ENCODE measurements around the gene MAP4K3.

Gene MAP4K3

GRCh38 chr2:39380525-39381150 is 56.4 kb downstream of the MAP4K3 start:
- ChIA-PET POLR2A (no interaction called here), CTCF (interaction anchor here (0.7 to 5.8 kb wide), 16 partner anchors 8 to 399 kb away, joined by 3 to 38 read pairs (median 4); no protein-coding TSS in a partner anchor)
- no peak for DNase-seq (ENCODE audit: extremely low spot score)
- no peak for TF ChIP-seq CTCF (IDR thresholded peaks at IDR 0.05; ENCODE audit: control extremely low read depth, extremely low read depth, low read depth, missing control alignments)

GRCh38 chr2:39379643-39380524 is 57.2 kb downstream of the MAP4K3 start:
- peak; percentile 50 for DNase-seq (ENCODE audit: extremely low spot score)
- peak; percentile 54 for TF ChIP-seq CTCF (IDR thresholded peaks at IDR 0.05; ENCODE audit: control extremely low read depth, extremely low read depth, low read depth, missing control alignments)
- CTCF ChIA-PET = interaction anchor here (0.6 to 5.8 kb wide), 19 partner anchors 9 to 400 kb away, joined by 3 to 38 read pairs (median 3); no protein-coding TSS in a partner anchor
- POLR2A ChIA-PET = no interaction called here

GRCh38 chr2:39378968-39379367 is 58.1 kb downstream of the MAP4K3 start:
- no peak for DNase-seq (ENCODE audit: extremely low spot score)
- CTCF ChIA-PET = interaction anchor here (0.6 to 5.8 kb wide), 16 partner anchors 10 to 354 kb away, joined by 3 to 38 read pairs (median 6); no protein-coding TSS in a partner anchor
- TF ChIP-seq CTCF (IDR thresholded peaks at IDR 0.05; ENCODE audit: control extremely low read depth, extremely low read depth, low read depth, missing control alignments) = no peak
- POLR2A ChIA-PET = no interaction called here

- no peak for TF ChIP-seq CTCF (IDR thresholded peaks at IDR 0.05; ENCODE audit: control extremely low read depth, extremely low read depth, low read depth, missing control alignments)
- peak; percentile 48 for DNase-seq (ENCODE audit: extremely low spot score)
- POLR2A ChIA-PET = no interaction called here
- CTCF ChIA-PET = interaction anchor here (0.6 to 5.8 kb wide), 16 partner anchors 9 to 355 kb away, joined by 3 to 38 read pairs (median 4); no protein-coding TSS in a partner anchor
Observed at GRCh38 chr2:39377226-39377939, 59.7 kb downstream of the MAP4K3 start.

GRCh38 chr2:39375917-39376316 is 61.2 kb downstream of the MAP4K3 start:
- no peak for TF ChIP-seq CTCF (IDR thresholded peaks at IDR 0.05; ENCODE audit: control extremely low read depth, extremely low read depth, low read depth, missing control alignments)
- ChIA-PET POLR2A (no interaction called here), CTCF (interaction anchor here (1.0 to 5.8 kb wide), 4 partner anchors 8 to 354 kb away, joined by 3 to 38 read pairs (median 8); no protein-coding TSS in a partner anchor)
- DNase-seq (ENCODE audit: extremely low spot score) = no peak

GRCh38 chr2:39373181-39373802 is 63.8 kb downstream of the MAP4K3 start:
- ChIA-PET CTCF (no interaction called here), POLR2A (no interaction called here)
- DNase-seq (ENCODE audit: extremely low spot score) = no peak
- TF ChIP-seq CTCF (IDR thresholded peaks at IDR 0.05; ENCODE audit: control extremely low read depth, extremely low read depth, low read depth, missing control alignments) = no peak

All from GM10248 (cell line).